Esophagus (tissue), 2 donors: ENCODE measurements around the gene ATP8B4. TPM values are rescaled to one million over a fixed set of nuclear protein-coding genes. Genes with fewer than 3 reads are reported as not detected.

ENCODE experiments used
- H3K27ac ChIP-seq, 2 donors: one replicate each; pipeline ENCODE4 v1.5.1; 2013; ENCODE audit warnings: low read depth in 2 of 2, mild to moderate bottlenecking in 2 of 2, inconsistent platforms in 1 of 2, low read length in 1 of 2, moderate library complexity in 1 of 2
- H3K27me3 ChIP-seq, 2 donors: one replicate each; pipeline ENCODE4 v1.6.1; 2013; ENCODE audit warnings: low read length in 2 of 2, control low read depth in 1 of 2, mild to moderate bottlenecking in 1 of 2; ENCODE audit not compliant: insufficient read depth in 2 of 2, control insufficient read depth in 1 of 2
- H3K36me3 ChIP-seq, 2 donors: one replicate each; pipeline ENCODE4 v1.6.1; 2013; ENCODE audit warnings: low read length in 1 of 2; ENCODE audit not compliant: control insufficient read depth in 2 of 2, insufficient read depth in 2 of 2
- H3K4me1 ChIP-seq, 2 donors: one replicate each; pipeline ENCODE4 v1.6.1; 2013; ENCODE audit warnings: low read length in 1 of 2; ENCODE audit not compliant: control insufficient read depth in 2 of 2, insufficient read depth in 2 of 2
- H3K4me3 ChIP-seq, 2 donors: one replicate each; pipeline ENCODE4 v1.5.1; 2013; ENCODE audit warnings: low read length in 2 of 2, mild to moderate bottlenecking in 2 of 2, low read depth in 1 of 2, moderate library complexity in 1 of 2
- H3K9me3 ChIP-seq, 2 donors: one replicate each; pipeline ENCODE4 v1.6.1; 2013; ENCODE audit warnings: mild to moderate bottlenecking in 2 of 2, low read depth in 1 of 2, low read length in 1 of 2, moderate library complexity in 1 of 2; ENCODE audit not compliant: control insufficient read depth in 2 of 2, insufficient read depth in 1 of 2
- WGBS, 2 donors: extraction: QIAGEN DNeasy Blood & Tissue Kit; methylation state at CpG; one replicate each; pipeline ENCODE4 v1.1.7; 2013; 5-methylcytosine and 5-hydroxymethylcytosine counted together
- polyA plus RNA-seq, 2 donors: library from polyadenylated mRNA; stranded (reverse); fragments of 200-250 nt; gene quantifications; one replicate each; pipeline ENCODE4 v1.2.3, GENCODE V29; 2013
- donor health status: healthy with polysubstance abuse.
- donor health status: Bipolar disorder and iron deficiency.

Gene ATP8B4
- polyA plus RNA-seq, 2 donors = 0.75 to 0.84 TPM

DNA sequence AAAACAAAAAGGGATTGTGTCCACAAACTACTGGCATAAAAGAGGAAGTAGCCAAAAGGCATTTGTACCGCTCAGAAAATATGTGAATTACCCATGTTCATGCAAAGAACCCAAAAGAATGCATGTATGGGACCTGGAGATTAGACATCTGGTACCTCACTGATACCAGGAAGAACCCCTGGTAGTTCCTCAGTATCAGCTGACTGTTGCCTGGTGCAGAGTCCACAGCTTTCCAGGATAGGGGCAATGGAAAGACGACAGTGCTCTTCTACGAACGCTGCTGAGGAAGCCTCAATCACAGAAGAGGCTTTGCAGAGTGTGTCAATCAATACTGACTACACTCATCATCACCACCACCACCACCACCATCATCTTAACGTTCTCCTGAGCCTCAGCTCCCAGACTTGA lies 63.3 kb downstream of the ATP8B4 start:
- Histone ChIP-seq H3K9me3 (peaks cover 0 to 2% of the 10 kb centered on the region in 2 donors), H3K27ac (peak overlapping the region in 1 of 2 donors; percentile 31), H3K4me1 (no peaks in the 10 kb centered on the region), H3K36me3 (no peaks in the 10 kb centered on the region), H3K4me3 (no peak overlapping the region), H3K27me3 (no peaks in the 10 kb centered on the region)
- 58 to 68% methylated on average over 5 of the region's 5 CpGs for WGBS, 2 donors

DNA sequence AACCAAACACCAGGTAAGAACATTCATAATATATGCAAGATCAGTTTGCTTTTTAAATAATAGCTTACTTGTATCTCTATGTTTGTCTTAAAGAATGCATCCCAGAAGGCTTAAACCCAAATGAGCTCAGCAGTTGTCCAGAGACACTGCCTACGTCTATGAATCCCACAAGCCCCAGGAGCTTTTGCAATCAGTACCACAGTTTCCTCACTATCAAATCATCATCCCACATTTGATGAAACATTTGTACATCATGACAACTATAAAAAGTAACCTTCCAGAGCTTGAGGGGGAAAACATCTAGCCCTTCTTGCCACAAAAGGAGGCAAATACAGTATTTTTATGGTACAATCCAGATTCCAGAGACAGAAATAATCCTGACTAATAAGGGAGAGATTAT lies 63.7 kb downstream of the ATP8B4 start:
- peak overlapping the region in 1 of 2 donors; percentile 42 for H3K27ac ChIP-seq
- no peaks in the 10 kb centered on the region for H3K4me1 ChIP-seq
- WGBS, 2 donors = 27 to 37% methylated on average over 1 of the region's 1 CpG
- no peaks in the 10 kb centered on the region for H3K36me3 ChIP-seq
- no peak overlapping the region for H3K4me3 ChIP-seq
- no peaks in the 10 kb centered on the region for H3K27me3 ChIP-seq
- peaks cover 0 to 2% of the 10 kb centered on the region in 2 donors for H3K9me3 ChIP-seq

GRCh38 chr15:50053055-50053856 lies 65.8 kb downstream of the ATP8B4 start:
- WGBS, 2 donors = 40 to 51% methylated on average over 3 of the region's 3 CpGs
- no peaks in the 10 kb centered on the region for H3K4me1 ChIP-seq
- H3K27ac ChIP-seq = no peak overlapping the region
- H3K4me3 ChIP-seq = no peak overlapping the region
- H3K9me3 ChIP-seq = no peaks in the 10 kb centered on the region
- no peaks in the 10 kb centered on the region for H3K36me3 ChIP-seq
- no peaks in the 10 kb centered on the region for H3K27me3 ChIP-seq

GRCh38 chr15:50051811-50052419 lies 67.1 kb downstream of the ATP8B4 start:
- Histone ChIP-seq H3K4me1 (no peaks in the 10 kb centered on the region), H3K9me3 (no peaks in the 10 kb centered on the region), H3K27ac (no peak overlapping the region), H3K4me3 (no peak overlapping the region), H3K27me3 (no peaks in the 10 kb centered on the region), H3K36me3 (no peaks in the 10 kb centered on the region)
- 32 to 46% methylated on average over 3 of the region's 3 CpGs for WGBS, 2 donors

GRCh38 chr15:50050986-50051743 lies 67.9 kb downstream of the ATP8B4 start:
- H3K27me3 ChIP-seq = no peaks in the 10 kb centered on the region
- H3K27ac ChIP-seq = no peak overlapping the region
- H3K4me1 ChIP-seq = no peaks in the 10 kb centered on the region
- 73 to 82% methylated on average over 5 of the region's 5 CpGs for WGBS, 2 donors
- H3K36me3 ChIP-seq = no peaks in the 10 kb centered on the region
- no peaks in the 10 kb centered on the region for H3K9me3 ChIP-seq
- H3K4me3 ChIP-seq = no peak overlapping the region

GRCh38 chr15:50049871-50050270 lies 69.2 kb downstream of the ATP8B4 start:
- Histone ChIP-seq H3K9me3 (no peaks in the 10 kb centered on the region), H3K4me3 (no peak overlapping the region), H3K27ac (no peak overlapping the region), H3K36me3 (no peaks in the 10 kb centered on the region), H3K4me1 (no peaks in the 10 kb centered on the region), H3K27me3 (no peaks in the 10 kb centered on the region)

GRCh38 chr15:50046867-50047266 lies 72.2 kb downstream of the ATP8B4 start:
- no peak overlapping the region for H3K27ac ChIP-seq
- H3K4me1 ChIP-seq = no peaks in the 10 kb centered on the region
- H3K4me3 ChIP-seq = no peak overlapping the region
- 50 to 59% methylated on average over 2 of the region's 2 CpGs for WGBS, 2 donors
- H3K36me3 ChIP-seq = no peaks in the 10 kb centered on the region
- H3K9me3 ChIP-seq = no peaks in the 10 kb centered on the region
- H3K27me3 ChIP-seq = no peaks in the 10 kb centered on the region

DNA sequence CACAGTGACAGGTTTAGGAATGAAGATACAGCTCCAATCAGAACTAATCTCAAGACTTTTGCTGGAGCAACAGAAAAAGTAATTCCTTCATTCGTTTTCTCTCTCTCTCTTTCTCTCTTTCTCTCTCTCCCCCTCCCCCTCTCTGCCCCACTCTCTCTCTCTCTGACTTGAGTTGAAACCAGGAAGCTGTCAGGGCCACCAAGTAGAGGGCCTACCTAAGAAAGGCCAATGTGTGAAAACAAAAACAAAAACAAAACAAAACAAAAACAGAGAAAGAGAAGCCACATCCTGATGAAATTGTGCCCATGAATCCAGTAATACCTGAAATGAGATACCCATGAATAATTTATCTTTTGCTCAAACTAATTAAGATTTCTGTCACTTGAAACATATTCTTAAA lies 72.9 kb downstream of the ATP8B4 start:
- Histone ChIP-seq H3K4me3 (no peak overlapping the region), H3K4me1 (no peaks in the 10 kb centered on the region), H3K27ac (no peak overlapping the region), H3K27me3 (no peaks in the 10 kb centered on the region), H3K9me3 (no peaks in the 10 kb centered on the region), H3K36me3 (no peaks in the 10 kb centered on the region)
- 75% methylated on average over 1 of the region's 1 CpG for WGBS, 2 donors

GRCh38 chr15:50044904-50045303 lies 74.1 kb downstream of the ATP8B4 start:
- H3K4me3 ChIP-seq = no peak overlapping the region
- WGBS, 2 donors = 30 to 47% methylated on average over 2 of the region's 2 CpGs

More at GRCh38 chr15:50044904-50045303, 74.1 kb downstream of the ATP8B4 start:
- H3K4me1 ChIP-seq = no peaks in the 10 kb centered on the region
- no peaks in the 10 kb centered on the region for H3K9me3 ChIP-seq
- no peaks in the 10 kb centered on the region for H3K27me3 ChIP-seq
- no peak overlapping the region for H3K27ac ChIP-seq
- H3K36me3 ChIP-seq = no peaks in the 10 kb centered on the region
